H9 (cell line): Measurements from ENCODE around the gene TSTD2. TPM values are rescaled to one million over a fixed set of nuclear protein-coding genes. Genes with fewer than 3 reads are reported as not detected.

Experiments used
- DNase-seq: peaks from one replicate; pipeline ENCODE4 v3.0.0-alpha.2; 2017
- H2AFZ ChIP-seq: one replicate; pipeline ENCODE4 v1.6.1; 2013; ENCODE audit warnings: mild to moderate bottlenecking, low read length, control low read depth, moderate library complexity
- H2AK5ac ChIP-seq: 2 replicates; pipeline ENCODE4 v1.6.1; 2013; ENCODE audit warnings: low read length, control low read depth, mixed read lengths; ENCODE audit not compliant: insufficient read length
- H2BK120ac ChIP-seq: one replicate; pipeline ENCODE4 v1.6.1; 2013; ENCODE audit warnings: low read depth, mild to moderate bottlenecking, low read length, control low read depth, inconsistent platforms; ENCODE audit not compliant: poor library complexity, severe bottlenecking
- H2BK12ac ChIP-seq: 2 replicates; pipeline ENCODE4 v1.6.1; 2013; ENCODE audit warnings: low read length, control low read depth, mixed read lengths, low read depth; ENCODE audit not compliant: insufficient read length
- H2BK15ac ChIP-seq: 2 replicates; pipeline ENCODE4 v1.6.1; 2013; ENCODE audit warnings: low read depth, low read length, control low read depth
- H2BK20ac ChIP-seq: one replicate; pipeline ENCODE4 v1.6.1; 2013; ENCODE audit warnings: low read depth, mild to moderate bottlenecking, low read length, control low read depth, inconsistent platforms; ENCODE audit not compliant: poor library complexity, severe bottlenecking
- H2BK5ac ChIP-seq: 2 replicates; pipeline ENCODE4 v1.6.1; 2013; ENCODE audit warnings: low read length, control low read depth, mixed read lengths; ENCODE audit not compliant: insufficient read length
- H3K14ac ChIP-seq: 2 replicates; pipeline ENCODE4 v1.6.1; 2013; ENCODE audit warnings: low read length, control low read depth; ENCODE audit not compliant: insufficient read depth
- H3K18ac ChIP-seq: 2 replicates; pipeline ENCODE4 v1.6.1; 2013; ENCODE audit warnings: low read depth, mild to moderate bottlenecking, mixed read lengths, low read length, control low read depth; ENCODE audit not compliant: insufficient read length
- H3K23ac ChIP-seq: 2 replicates; pipeline ENCODE4 v1.6.1; 2013; ENCODE audit warnings: low read length, control low read depth, mixed read lengths, low read depth; ENCODE audit not compliant: insufficient read length
- H3K23me2 ChIP-seq: 2 replicates; pipeline ENCODE4 v1.6.1; 2013; ENCODE audit warnings: low read depth, mild to moderate bottlenecking, mixed read lengths, low read length, control low read depth; ENCODE audit not compliant: insufficient read length, poor library complexity, severe bottlenecking
- H3K27ac ChIP-seq: 2 replicates; pipeline ENCODE4 v1.5.1; 2013; ENCODE audit warnings: low read length, control low read depth, mixed read lengths, low read depth; ENCODE audit not compliant: insufficient read length
- H3K27me3 ChIP-seq: 2 replicates; pipeline ENCODE4 v1.6.1; 2013; ENCODE audit warnings: low read length, control low read depth, inconsistent platforms; ENCODE audit not compliant: insufficient read depth
- H3K4ac ChIP-seq: 2 replicates; pipeline ENCODE4 v1.6.1; 2013; ENCODE audit warnings: low read depth, mild to moderate bottlenecking, control low read depth, inconsistent platforms, low read length, moderate library complexity
- H3K4me1 ChIP-seq: 2 replicates; pipeline ENCODE4 v1.6.1; 2013; ENCODE audit warnings: low read length, control low read depth, inconsistent platforms; ENCODE audit not compliant: insufficient read depth
- H3K4me2 ChIP-seq: 2 replicates; pipeline ENCODE4 v1.6.1; 2013; ENCODE audit warnings: low read length, control low read depth, mixed read lengths; ENCODE audit not compliant: insufficient read length, insufficient read depth
- H3K56ac ChIP-seq: 2 replicates; pipeline ENCODE4 v1.6.1; 2013; ENCODE audit warnings: low read depth, mild to moderate bottlenecking, mixed read lengths, low read length, control low read depth; ENCODE audit not compliant: insufficient read length
- H3K79me1 ChIP-seq: 2 replicates; pipeline ENCODE4 v1.6.1; 2013; ENCODE audit warnings: low read depth, mild to moderate bottlenecking, moderate library complexity, low read length, control low read depth, inconsistent platforms; ENCODE audit not compliant: insufficient read depth, poor library complexity, severe bottlenecking
- H3K79me2 ChIP-seq: 2 replicates; pipeline ENCODE4 v1.6.1; 2013; ENCODE audit warnings: low read length, control low read depth, inconsistent platforms; ENCODE audit not compliant: insufficient read depth
- H3K9ac ChIP-seq: 2 replicates; pipeline ENCODE4 v1.6.1; 2013; ENCODE audit warnings: low read length, control low read depth, mixed read lengths; ENCODE audit not compliant: insufficient read length; ENCODE audit errors: extremely low read depth
- H3K9me3 ChIP-seq: one replicate; pipeline ENCODE4 v1.6.1; 2013; ENCODE audit warnings: low read depth, low read length, inconsistent platforms; ENCODE audit not compliant: control insufficient read depth
- H3T11ph ChIP-seq: one replicate; pipeline ENCODE4 v1.6.1; 2013; ENCODE audit warnings: mild to moderate bottlenecking, low read length, control low read depth, inconsistent platforms
- H4K20me1 ChIP-seq: one replicate; pipeline ENCODE4 v1.6.1; 2013; ENCODE audit not compliant: control insufficient read depth, insufficient read length, insufficient read depth
- H4K5ac ChIP-seq: 2 replicates; pipeline ENCODE4 v1.6.1; 2013; ENCODE audit warnings: low read depth, mild to moderate bottlenecking, mixed read lengths, low read length, control low read depth; ENCODE audit not compliant: insufficient read length
- H4K8ac ChIP-seq: replicated peaks from 2 replicates; pipeline ENCODE4 v1.6.1; 2013; ENCODE audit warnings: low read length, control low read depth, mixed read lengths, low read depth; ENCODE audit not compliant: insufficient read length
- H4K91ac ChIP-seq: 2 replicates; pipeline ENCODE4 v1.6.1; 2013; ENCODE audit warnings: low read depth, mild to moderate bottlenecking, moderate library complexity, mixed read lengths, low read length, control low read depth; ENCODE audit not compliant: insufficient read length
- H3K27ac Mint-ChIP-seq, 3 experiments: 2 replicates in 2 of 3; 3 replicates in 1 of 3; pipeline ENCODE4 v1.8.0; 2020 to 2021; ENCODE audit warnings: mixed read lengths in 3 of 3, mild to moderate bottlenecking in 1 of 3, moderate library complexity in 1 of 3
- H3K27me3 Mint-ChIP-seq: 2 replicates; pipeline ENCODE4 v1.8.0; 2021; ENCODE audit warnings: low read depth, mild to moderate bottlenecking, moderate library complexity, mixed read lengths
- H3K36me3 Mint-ChIP-seq, 3 experiments: 2 replicates in 2 of 3; 3 replicates in 1 of 3; pipeline ENCODE4 v1.8.0; 2020 to 2021; ENCODE audit warnings: low read depth in 3 of 3, mixed read lengths in 3 of 3; ENCODE audit not compliant: insufficient read depth in 1 of 3
- H3K4me1 Mint-ChIP-seq, 2 experiments: 2 replicates each; pipeline ENCODE4 v1.8.0; 2020; ENCODE audit warnings: mixed read lengths in 2 of 2
- H3K4me3 Mint-ChIP-seq, 2 experiments: 2 replicates in 1 of 2; 3 replicates in 1 of 2; pipeline ENCODE4 v1.8.0; 2020 to 2021; ENCODE audit warnings: mild to moderate bottlenecking in 2 of 2, mixed read lengths in 2 of 2, moderate library complexity in 1 of 2
- H3K9me3 Mint-ChIP-seq, 2 experiments: 2 replicates in 1 of 2; 3 replicates in 1 of 2; pipeline ENCODE4 v1.8.0; 2020; ENCODE audit warnings: mild to moderate bottlenecking in 2 of 2, mixed read lengths in 2 of 2, moderate library complexity in 1 of 2
- CTCF ChIP-seq: fragments of 200-600 bp; sonication (generic); conservative IDR thresholded peaks from 3 replicates; pipeline ENCODE4 v1.8.0; 2021; ENCODE audit warnings: antibody characterized with exemption, mild to moderate bottlenecking
- WGBS: extraction: QIAGEN DNeasy Blood & Tissue Kit; methylation state at CpG from one replicate; pipeline ENCODE4 v1.1.7; 2013; ENCODE audit warnings: missing lambda C conversion rate, low lambda C conversion rate, mixed read lengths; ENCODE audit not compliant: insufficient read length; ENCODE audit errors: extremely low coverage; 5-methylcytosine and 5-hydroxymethylcytosine counted together
- total RNA-seq: library from RNA; stranded (reverse); gene quantifications from 2 replicates; pipeline ENCODE4 v1.2.1, GENCODE V29; 2021

Gene TSTD2
- total RNA-seq, 1 experiment from 2014 or later: 23.5 TPM

GRCh38 chr9:97565262-97565661 is 67.9 kb downstream of the TSTD2 start:
- no peak overlapping the region for H3K18ac ChIP-seq
- H3K36me3 Mint-ChIP-seq: no peaks in the 10 kb centered on the region; a peak in 1 of 7 replicates

More at GRCh38 chr9:97565262-97565661, 67.9 kb downstream of the TSTD2 start:
- Histone ChIP-seq H3K4me2 (no peak overlapping the region), H3K79me2 (no peaks in the 10 kb centered on the region), H3K27ac (no peak overlapping the region), H4K20me1 (no peaks in the 10 kb centered on the region), H3K23ac (no peak overlapping the region), H4K91ac (no peak overlapping the region), H3K23me2 (no peaks in the 10 kb centered on the region), H3K14ac (no peak overlapping the region), H3K4ac (no peak overlapping the region), H3K27me3 (no peaks in the 10 kb centered on the region; the same call in 1 of the 2 replicates), H3K79me1 (no peaks in the 10 kb centered on the region), H3K9ac (no peak overlapping the region), H2BK5ac (no peak overlapping the region), H2AFZ (no peak overlapping the region), H2BK12ac (no peak overlapping the region), H2BK15ac (no peak overlapping the region), H3K4me1 (no peaks in the 10 kb centered on the region), H3K9me3 (no peaks in the 10 kb centered on the region), H2AK5ac (no peak overlapping the region), H4K5ac (no peak overlapping the region), H4K8ac (no peak overlapping the region), H3K56ac (no peak overlapping the region), H2BK120ac (no peak overlapping the region), H2BK20ac (no peak overlapping the region), H3T11ph (no peak overlapping the region)
- Mint-ChIP-seq H3K27ac (0 out of 7 replicates have a peak overlapping the region, but pooled peaks of 1 of the 3 experiments have one; percentile 6), H3K9me3 (no peaks in the 10 kb centered on the region; a peak in 1 of 5 replicates), H3K4me1 (peaks cover 19 to 27% of the 10 kb centered on the region in 2 experiments), H3K4me3 (no peak overlapping the region), H3K27me3 (peaks cover 5% of the 10 kb centered on the region)
- TF ChIP-seq CTCF: no peak
- DNase-seq: peak; percentile 10
- WGBS: no CpG with 5 or more reads among the region's 5 CpGs
